HepG2 (cell line): ENCODE data around the gene HAGH. TPM values are rescaled to one million over a fixed set of nuclear protein-coding genes. Genes with fewer than 3 reads are reported as not detected.

Experiments
- ARNT ChIP-seq: fragments of 450-650 bp; IDR thresholded peaks from 2 replicates; pipeline ENCODE4 v1.6.1; 2017
- CHCHD3 ChIP-seq: sonication (generic); formaldehyde crosslinking; IDR thresholded peaks from 2 replicates; pipeline ENCODE4 v1.8.0; 2022; ENCODE audit warnings: mild to moderate bottlenecking, missing genetic modification reagents, moderate library complexity
- ELF4 ChIP-seq: sonication (generic); formaldehyde crosslinking; IDR thresholded peaks from 2 replicates; pipeline ENCODE4 v1.5.0; 2020; ENCODE audit warnings: missing genetic modification reagents, mild to moderate bottlenecking, moderate library complexity, borderline replicate concordance
- GTF2F1 ChIP-seq: fragments of 150-350 bp; IDR thresholded peaks from 2 replicates; pipeline ENCODE4 v1.6.1; 2014; ENCODE audit warnings: low read length
- ISX ChIP-seq: sonication (generic); formaldehyde crosslinking; conservative IDR thresholded peaks from 2 replicates; pipeline ENCODE4 v1.5.0; 2020; ENCODE audit warnings: missing genetic modification reagents
- STAT6 ChIP-seq: sonication (generic); formaldehyde crosslinking; IDR thresholded peaks from 2 replicates; pipeline ENCODE4 v1.4.0; 2020; ENCODE audit warnings: missing genetic modification reagents, mild to moderate bottlenecking, borderline replicate concordance
- TBX2 ChIP-seq: sonication (generic); formaldehyde crosslinking; IDR thresholded peaks from 2 replicates; pipeline ENCODE4 v1.5.0; 2020; ENCODE audit warnings: missing genetic modification reagents, mild to moderate bottlenecking, borderline replicate concordance
- THYN1 ChIP-seq: sonication (generic); formaldehyde crosslinking; IDR thresholded peaks from 2 replicates; pipeline ENCODE4 v1.8.1; 2023; ENCODE audit warnings: low read depth, mild to moderate bottlenecking, moderate library complexity, missing genetic modification reagents, borderline replicate concordance
- YEATS4 ChIP-seq: sonication (generic); formaldehyde crosslinking; IDR thresholded peaks from 2 replicates; pipeline ENCODE4 v1.4.0; 2020; ENCODE audit warnings: missing genetic modification reagents, borderline replicate concordance
- ZFP36L2 ChIP-seq: sonication (generic); formaldehyde crosslinking; IDR thresholded peaks from 2 replicates; pipeline ENCODE4 v1.4.0; 2020; ENCODE audit warnings: missing genetic modification reagents
- ZFP90 ChIP-seq: sonication (generic); formaldehyde crosslinking; IDR thresholded peaks from 2 replicates; pipeline ENCODE4 v1.8.0; 2022; ENCODE audit warnings: missing genetic modification reagents, mild to moderate bottlenecking, inconsistent platforms, borderline replicate concordance
- ZNF207 ChIP-seq: fragments of 450-650 bp; IDR thresholded peaks from 2 replicates; pipeline ENCODE4 v1.6.1; 2016; ENCODE audit warnings: antibody characterized with exemption, borderline replicate concordance
- ZNF260 ChIP-seq: sonication (generic); formaldehyde crosslinking; IDR thresholded peaks from 2 replicates; pipeline ENCODE4 v1.4.0; 2020; ENCODE audit warnings: missing genetic modification reagents, low read depth, mild to moderate bottlenecking, borderline replicate concordance
- ZNF337 ChIP-seq: sonication (generic); formaldehyde crosslinking; IDR thresholded peaks from 2 replicates; pipeline ENCODE4 v1.5.1; 2020; ENCODE audit warnings: missing genetic modification reagents, low read depth, mild to moderate bottlenecking, borderline replicate concordance
- ZNF350 ChIP-seq: sonication (generic); formaldehyde crosslinking; IDR thresholded peaks from 2 replicates; pipeline ENCODE4 v1.4.0; 2020; ENCODE audit warnings: mild to moderate bottlenecking, low read depth, missing genetic modification reagents, borderline replicate concordance
- ZNF362 ChIP-seq: sonication (generic); formaldehyde crosslinking; IDR thresholded peaks from 2 replicates; pipeline ENCODE4 v1.4.0; 2020; ENCODE audit warnings: missing genetic modification reagents, mild to moderate bottlenecking, borderline replicate concordance
- ZNF558 ChIP-seq: sonication (generic); formaldehyde crosslinking; IDR thresholded peaks from 2 replicates; pipeline ENCODE4 v1.9.0; 2022; ENCODE audit warnings: mild to moderate bottlenecking, missing genetic modification reagents, borderline replicate concordance
- ZNF567 ChIP-seq: sonication (generic); formaldehyde crosslinking; IDR thresholded peaks from 2 replicates; pipeline ENCODE4 v1.8.1; 2023; ENCODE audit warnings: mild to moderate bottlenecking, missing genetic modification reagents, borderline replicate concordance
- ZNF589 ChIP-seq: sonication (generic); formaldehyde crosslinking; conservative IDR thresholded peaks from 2 replicates; pipeline ENCODE4 v1.8.0; 2022; ENCODE audit warnings: mild to moderate bottlenecking, moderate library complexity, missing genetic modification reagents
- ZNF629 ChIP-seq: sonication (generic); formaldehyde crosslinking; conservative IDR thresholded peaks from 2 replicates; pipeline ENCODE4 v1.5.0; 2020; ENCODE audit warnings: missing genetic modification reagents
- ZNF816 ChIP-seq: sonication (generic); formaldehyde crosslinking; IDR thresholded peaks from 2 replicates; pipeline ENCODE4 v1.8.0; 2022; ENCODE audit warnings: missing genetic modification reagents, mild to moderate bottlenecking, borderline replicate concordance
- polyA plus RNA-seq, 8 experiments: library from polyadenylated mRNA; depleted of rRNA in 3 of 8; stranded (reverse) in 7 of 8; unstranded in 1 of 8; fragments of >200 nt; fragmentation: Illumina TruSeq in 4 of 8; extraction: Trizol in 4 of 8; gene quantifications; 2 replicates each; pipeline versions ENCODE4 v1.2.1 to v1.2.3, GENCODE V29; 2011 to 2016; ENCODE audit warnings: low read depth in 4 of 8, missing spikeins in 1 of 8, mixed read lengths in 1 of 8; ENCODE audit not compliant: insufficient read depth in 1 of 8
- total RNA-seq, 5 experiments: library from RNA; depleted of rRNA; stranded (reverse); fragments of >200 nt; fragmentation: Illumina TruSeq; extraction: Trizol; gene quantifications; 2 replicates each; pipeline ENCODE4 v1.2.3, GENCODE V29; 2016; ENCODE audit warnings: low read depth in 1 of 5
- TF ChIP-seq, protein P1 (sequence below): sonication (generic); formaldehyde crosslinking; IDR thresholded peaks from 2 replicates; pipeline ENCODE4 v1.8.0; 2022; ENCODE audit warnings: mild to moderate bottlenecking, missing genetic modification reagents, moderate library complexity
- TF ChIP-seq, protein P2 (sequence below): sonication (generic); formaldehyde crosslinking; IDR thresholded peaks from 2 replicates; pipeline ENCODE4 v1.5.0; 2020; ENCODE audit warnings: missing genetic modification reagents
- TF ChIP-seq, protein P3 (sequence below): sonication (generic); formaldehyde crosslinking; IDR thresholded peaks from 2 replicates; pipeline ENCODE4 v1.4.0; 2020; ENCODE audit warnings: missing genetic modification reagents

HAGH gene
- total and polyA plus RNA-seq, 2 of the 13 experiments (the other 11 are each of a cell fraction or from before 2014, with no cell fraction given), result 70.4 to 95.4 TPM

- no peak for TF ChIP-seq ZNF207
- no peak for TF ChIP-seq ZNF567 (CRISPR knock-in tag)
- TF ChIP-seq ZFP36L2, result no peak
- TF ChIP-seq, protein P1, sequence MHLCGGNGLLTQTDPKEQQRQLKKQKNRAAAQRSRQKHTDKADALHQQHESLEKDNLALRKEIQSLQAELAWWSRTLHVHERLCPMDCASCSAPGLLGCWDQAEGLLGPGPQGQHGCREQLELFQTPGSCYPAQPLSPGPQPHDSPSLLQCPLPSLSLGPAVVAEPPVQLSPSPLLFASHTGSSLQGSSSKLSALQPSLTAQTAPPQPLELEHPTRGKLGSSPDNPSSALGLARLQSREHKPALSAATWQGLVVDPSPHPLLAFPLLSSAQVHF (CRISPR knock-in tag), result no peak
- peak; percentile 41; the same call in 1 of the 2 replicates for TF ChIP-seq TBX2
- no peak for TF ChIP-seq ZNF629 (CRISPR knock-in tag)
- TF ChIP-seq, protein P2, sequence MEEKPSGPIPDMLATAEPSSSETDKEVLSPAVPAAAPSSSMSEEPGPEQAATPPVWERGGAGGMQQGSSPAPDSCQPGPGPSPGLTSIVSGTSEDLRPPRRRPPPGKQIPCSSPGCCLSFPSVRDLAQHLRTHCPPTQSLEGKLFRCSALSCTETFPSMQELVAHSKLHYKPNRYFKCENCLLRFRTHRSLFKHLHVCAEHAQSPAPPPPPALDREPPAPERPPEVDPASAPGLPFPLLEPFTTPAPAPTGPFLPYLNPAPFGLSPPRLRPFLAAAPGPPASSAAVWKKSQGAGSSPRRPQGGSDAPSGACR (CRISPR knock-in tag), result 0 out of 2 replicates have a peak, but pooled peaks have one; percentile 12
- no peak for TF ChIP-seq GTF2F1
- TF ChIP-seq ZNF589, result no peak
- no peak for TF ChIP-seq CHCHD3 (CRISPR knock-in tag)
- no peak for TF ChIP-seq ISX (CRISPR knock-in tag)
- TF ChIP-seq ZNF337 (CRISPR knock-in tag), result no peak
- TF ChIP-seq ELF4 (CRISPR knock-in tag), result no peak
- TF ChIP-seq THYN1 (CRISPR knock-in tag), result no peak
- peak; percentile 42; the same call in 1 of the 2 replicates for TF ChIP-seq ZNF350 (CRISPR knock-in tag)
- no peak for TF ChIP-seq STAT6
- no peak for TF ChIP-seq ZNF816
- 0 out of 2 replicates have a peak, but pooled peaks have one; percentile 14 for TF ChIP-seq ZNF362 (CRISPR knock-in tag)
- TF ChIP-seq ARNT, result no peak
- no peak for TF ChIP-seq ZNF558 (CRISPR knock-in tag)
- TF ChIP-seq ZFP90, result no peak
- 0 out of 2 replicates have a peak, but pooled peaks have one; percentile 18 for TF ChIP-seq YEATS4 (CRISPR knock-in tag)
- TF ChIP-seq ZNF260 (CRISPR knock-in tag), result no peak
- TF ChIP-seq, protein P3, sequence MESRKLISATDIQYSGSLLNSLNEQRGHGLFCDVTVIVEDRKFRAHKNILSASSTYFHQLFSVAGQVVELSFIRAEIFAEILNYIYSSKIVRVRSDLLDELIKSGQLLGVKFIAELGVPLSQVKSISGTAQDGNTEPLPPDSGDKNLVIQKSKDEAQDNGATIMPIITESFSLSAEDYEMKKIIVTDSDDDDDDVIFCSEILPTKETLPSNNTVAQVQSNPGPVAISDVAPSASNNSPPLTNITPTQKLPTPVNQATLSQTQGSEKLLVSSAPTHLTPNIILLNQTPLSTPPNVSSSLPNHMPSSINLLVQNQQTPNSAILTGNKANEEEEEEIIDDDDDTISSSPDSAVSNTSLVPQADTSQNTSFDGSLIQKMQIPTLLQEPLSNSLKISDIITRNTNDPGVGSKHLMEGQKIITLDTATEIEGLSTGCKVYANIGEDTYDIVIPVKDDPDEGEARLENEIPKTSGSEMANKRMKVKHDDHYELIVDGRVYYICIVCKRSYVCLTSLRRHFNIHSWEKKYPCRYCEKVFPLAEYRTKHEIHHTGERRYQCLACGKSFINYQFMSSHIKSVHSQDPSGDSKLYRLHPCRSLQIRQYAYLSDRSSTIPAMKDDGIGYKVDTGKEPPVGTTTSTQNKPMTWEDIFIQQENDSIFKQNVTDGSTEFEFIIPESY, result peak; percentile 31; the same call in 1 of the 2 replicates
Observed at GRCh38 chr16:1823821-1824220, 2.8 kb downstream of the HAGH start (continued).
